Tibial nerve (tissue), 4 donors: ENCODE measurements around the gene KIFBP.

ENCODE experiments used
- EP300 ChIP-seq, 2 donors: sonication (generic); formaldehyde crosslinking; IDR thresholded peaks; one replicate each; pipeline ENCODE4 v1.6.1; 2017; ENCODE audit warnings: antibody characterized with exemption in 2 of 2, mild to moderate bottlenecking in 1 of 2
- POLR2A ChIP-seq, 2 donors: fragments of 450-650 bp; IDR thresholded peaks; one replicate each; pipeline ENCODE4 v1.6.1; 2017; ENCODE audit warnings: antibody characterized with exemption in 2 of 2, mild to moderate bottlenecking in 2 of 2, moderate library complexity in 2 of 2
- TF ChIP-seq, protein P1 (sequence below), 5 experiments: fragments of 200-600 bp in 3 of 5; fragments of 450-650 bp in 2 of 5; sonication (generic) in 3 of 5; IDR thresholded peaks; one replicate each; pipeline ENCODE4 v1.5.1; 2016 to 2019; ENCODE audit warnings: antibody characterized with exemption in 5 of 5, mild to moderate bottlenecking in 3 of 5, moderate library complexity in 2 of 5

DNA sequence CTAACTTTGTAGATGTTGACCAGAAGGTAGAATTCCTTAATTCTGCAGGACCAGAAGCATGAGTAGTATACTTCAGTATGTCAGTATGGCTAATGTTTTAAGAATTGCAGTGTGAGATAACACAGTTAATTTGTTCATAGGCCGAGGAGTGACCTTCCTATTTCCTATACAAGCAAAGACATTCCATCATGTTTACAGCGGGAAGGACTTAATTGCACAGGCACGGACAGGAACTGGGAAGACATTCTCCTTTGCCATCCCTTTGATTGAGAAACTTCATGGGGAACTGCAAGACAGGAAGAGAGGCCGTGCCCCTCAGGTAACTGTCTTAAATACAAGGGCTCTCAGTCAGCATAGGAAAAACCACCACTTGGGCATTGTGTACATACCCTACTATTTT lies 25.5 kb upstream of the KIFBP start:
- TF ChIP-seq, protein P1, sequence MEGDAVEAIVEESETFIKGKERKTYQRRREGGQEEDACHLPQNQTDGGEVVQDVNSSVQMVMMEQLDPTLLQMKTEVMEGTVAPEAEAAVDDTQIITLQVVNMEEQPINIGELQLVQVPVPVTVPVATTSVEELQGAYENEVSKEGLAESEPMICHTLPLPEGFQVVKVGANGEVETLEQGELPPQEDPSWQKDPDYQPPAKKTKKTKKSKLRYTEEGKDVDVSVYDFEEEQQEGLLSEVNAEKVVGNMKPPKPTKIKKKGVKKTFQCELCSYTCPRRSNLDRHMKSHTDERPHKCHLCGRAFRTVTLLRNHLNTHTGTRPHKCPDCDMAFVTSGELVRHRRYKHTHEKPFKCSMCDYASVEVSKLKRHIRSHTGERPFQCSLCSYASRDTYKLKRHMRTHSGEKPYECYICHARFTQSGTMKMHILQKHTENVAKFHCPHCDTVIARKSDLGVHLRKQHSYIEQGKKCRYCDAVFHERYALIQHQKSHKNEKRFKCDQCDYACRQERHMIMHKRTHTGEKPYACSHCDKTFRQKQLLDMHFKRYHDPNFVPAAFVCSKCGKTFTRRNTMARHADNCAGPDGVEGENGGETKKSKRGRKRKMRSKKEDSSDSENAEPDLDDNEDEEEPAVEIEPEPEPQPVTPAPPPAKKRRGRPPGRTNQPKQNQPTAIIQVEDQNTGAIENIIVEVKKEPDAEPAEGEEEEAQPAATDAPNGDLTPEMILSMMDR (IDR thresholded peaks at IDR 0.05): no peak
- no peak for TF ChIP-seq POLR2A (IDR thresholded peaks at IDR 0.05)
- no peak for TF ChIP-seq EP300 (IDR thresholded peaks at IDR 0.05)
